Spinal cord (tissue), 10 donors: ENCODE data around the gene ZNF598. TPM values are rescaled to one million over a fixed set of nuclear protein-coding genes. Genes with fewer than 3 reads are reported as not detected.
A peak's percentile ranks its signal among the peaks of the same experiment; 100 is the strongest.

Experiments
- DNase-seq, 6 donors: peaks; one replicate each; pipeline versions ENCODE4 v3.0.0 to v3.0.0-alpha.2; 2013 to 2015; ENCODE audit warnings: low spot score in 6 of 6, low read depth in 4 of 6
- H3K27ac ChIP-seq: one replicate; pipeline ENCODE4 v1.5.1; 2013; ENCODE audit warnings: low read depth, low read length, control low read depth
- H3K27me3 ChIP-seq: one replicate; pipeline ENCODE4 v1.6.1; 2013; ENCODE audit warnings: low read length; ENCODE audit not compliant: control insufficient read depth, insufficient read depth
- H3K36me3 ChIP-seq: one replicate; pipeline ENCODE4 v1.6.1; 2013; ENCODE audit warnings: low read length; ENCODE audit not compliant: control insufficient read depth, insufficient read depth
- H3K4me1 ChIP-seq: one replicate; pipeline ENCODE4 v1.6.1; 2013; ENCODE audit warnings: low read length; ENCODE audit not compliant: control insufficient read depth, insufficient read depth
- H3K4me3 ChIP-seq: one replicate; pipeline ENCODE4 v1.5.1; 2013; ENCODE audit warnings: low read depth, low read length, control low read depth
- H3K9me3 ChIP-seq: one replicate; pipeline ENCODE4 v1.6.1; 2013; ENCODE audit warnings: low read length; ENCODE audit not compliant: control insufficient read depth, insufficient read depth
- WGBS: methylation state at CpG from one replicate; pipeline ENCODE4 v1.1.5; 2013; ENCODE audit warnings: missing lambda C conversion rate; ENCODE audit not compliant: insufficient coverage; 5-methylcytosine and 5-hydroxymethylcytosine counted together
- polyA plus RNA-seq, 2 donors: library from polyadenylated mRNA; unstranded; fragments of 120-200 nt; gene quantifications; one replicate each; pipeline ENCODE4 v1.2.1, GENCODE V29; 2013; ENCODE audit not compliant: insufficient read length in 2 of 2
- total RNA-seq, 2 donors: library from RNA; depleted of rRNA in 1 of 2; stranded (reverse); fragments of 120-200 nt in 1 of 2; fragments of >200 nt in 1 of 2; gene quantifications; one replicate each; pipeline versions ENCODE4 v1.2.3 to v1.2.4, GENCODE V29; 2013 to 2014
- donor health status: healthy.

ZNF598 gene
- total and polyA plus RNA-seq, 4 donors = 5.4 to 31.7 (median 18.5) TPM

DNA sequence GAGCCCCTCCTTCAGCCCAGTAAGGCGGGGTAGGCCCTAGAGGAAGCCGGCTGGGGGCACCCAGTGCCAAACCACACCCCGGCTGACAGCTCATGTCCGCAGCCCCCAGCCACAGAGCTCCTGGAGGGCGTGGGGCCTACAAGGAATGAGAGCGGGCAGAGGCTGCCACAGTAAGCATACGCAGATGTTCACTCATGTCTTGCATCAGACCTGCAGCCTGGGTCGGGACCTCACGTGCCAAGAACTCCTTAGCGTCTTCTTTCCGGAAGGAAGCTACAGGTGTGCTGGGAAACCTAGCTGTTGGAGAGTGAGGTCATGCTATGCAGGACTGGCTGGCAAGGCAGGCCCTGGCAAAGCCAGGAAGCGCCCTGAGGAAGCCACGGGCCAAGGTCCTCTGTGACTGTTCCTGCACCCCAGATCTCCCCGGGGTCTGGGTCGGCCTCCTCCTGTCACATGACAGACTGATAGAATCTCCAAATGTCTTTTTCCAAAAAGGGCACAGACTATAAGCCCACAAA is 1.6 kb downstream of the ZNF598 start:
- peaks cover 55% of the 10 kb centered on the region for H3K36me3 ChIP-seq
- H3K27ac ChIP-seq = no peak overlapping the region
- H3K4me3 ChIP-seq = peak overlapping the region; percentile 54
- no peaks in the 10 kb centered on the region for H3K27me3 ChIP-seq
- no peak for DNase-seq
- H3K9me3 ChIP-seq = no peaks in the 10 kb centered on the region
- 85% methylated on average over 15 of the region's 15 CpGs for WGBS
- peaks cover 65% of the 10 kb centered on the region for H3K4me1 ChIP-seq

DNA sequence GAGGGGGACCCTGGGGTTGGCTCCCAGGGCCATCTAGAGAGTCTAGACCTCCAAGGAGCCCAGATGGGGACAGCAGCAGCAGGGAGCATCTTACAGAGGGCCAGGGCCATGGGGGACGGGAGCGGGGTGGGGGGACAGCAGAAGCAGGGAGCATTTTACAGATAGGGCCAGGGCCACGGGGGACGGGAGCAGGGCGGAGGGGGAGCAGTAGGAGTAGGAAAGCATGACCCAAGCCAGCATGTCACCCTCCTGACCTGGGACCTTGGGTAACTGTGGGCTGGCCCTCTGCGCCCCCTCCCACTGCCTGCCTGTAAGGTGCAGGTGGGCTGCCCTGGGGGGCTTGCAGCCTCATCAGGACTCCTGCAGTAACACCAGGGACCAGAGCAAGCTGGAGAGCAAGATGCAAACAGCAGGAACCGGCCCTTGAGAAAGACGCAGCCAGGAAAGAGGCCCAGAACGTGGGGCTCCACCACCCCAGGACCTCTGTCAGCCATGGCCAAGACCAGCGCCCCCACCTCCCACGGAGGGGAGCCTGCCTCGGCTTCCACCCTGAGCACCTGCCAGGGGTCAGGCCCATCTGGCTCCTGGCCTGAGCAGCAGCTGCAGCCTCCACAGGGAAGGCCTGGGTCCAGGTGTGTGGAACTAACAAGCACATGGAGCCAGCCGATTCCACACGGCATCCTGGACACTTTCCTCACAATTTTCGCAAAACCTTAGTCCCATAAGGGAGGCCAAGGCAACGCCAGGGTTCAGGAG is 2.4 kb downstream of the ZNF598 start:
- Histone ChIP-seq H3K9me3 (no peaks in the 10 kb centered on the region), H3K4me1 (peaks cover 65% of the 10 kb centered on the region), H3K27me3 (no peaks in the 10 kb centered on the region), H3K4me3 (no peak overlapping the region), H3K36me3 (peaks cover 63% of the 10 kb centered on the region), H3K27ac (no peak overlapping the region)
- no peak for DNase-seq
- 88% methylated on average over 16 of the region's 16 CpGs for WGBS

DNA sequence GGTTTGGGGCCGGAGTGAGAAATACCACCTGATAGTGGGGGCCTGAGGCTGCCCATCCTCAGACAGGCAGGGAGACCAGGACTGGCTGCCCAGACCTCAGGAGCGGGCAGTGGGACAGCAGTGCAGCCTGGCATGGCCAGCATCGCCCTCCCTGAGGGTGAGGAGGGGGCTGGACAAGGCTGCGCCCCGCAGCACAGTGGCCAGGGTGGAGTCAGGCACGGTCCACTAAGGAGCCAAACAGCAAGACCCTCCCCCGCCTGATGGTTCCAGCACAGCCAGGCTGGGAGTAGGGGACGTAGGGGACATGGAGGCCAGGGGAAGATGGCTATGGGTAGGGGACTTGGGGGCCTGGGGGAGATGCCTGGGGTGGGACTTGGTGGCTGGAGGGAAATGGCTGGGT is 3.3 kb downstream of the ZNF598 start:
- WGBS = 88% methylated on average over 8 of the region's 8 CpGs

DNA sequence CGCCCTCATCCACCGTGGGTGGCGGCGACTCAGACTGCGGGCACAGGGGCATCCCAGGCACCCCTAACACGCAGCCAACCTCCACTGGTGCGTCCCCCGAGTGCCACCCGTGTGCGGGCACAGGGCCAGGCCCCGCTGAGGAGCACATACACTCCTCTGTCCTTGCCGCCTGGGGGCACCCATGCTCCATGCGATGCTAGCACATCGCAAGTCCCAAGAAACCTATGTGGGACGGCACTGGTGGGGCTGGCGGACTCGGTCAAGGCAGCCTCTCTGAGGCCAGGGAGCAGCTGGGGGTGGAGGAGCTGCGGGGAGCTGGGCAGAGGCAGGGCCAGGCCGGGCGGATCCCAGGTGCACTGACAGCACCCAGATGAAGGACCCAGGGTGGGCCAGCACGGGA is 4.0 kb downstream of the ZNF598 start:
- WGBS = 77% methylated on average over 21 of the region's 21 CpGs
- no peak overlapping the region for H3K4me3 ChIP-seq
- peaks cover 64% of the 10 kb centered on the region for H3K4me1 ChIP-seq
- H3K36me3 ChIP-seq = peaks cover 79% of the 10 kb centered on the region
- H3K27ac ChIP-seq = no peak overlapping the region
- DNase-seq = no peak
- no peaks in the 10 kb centered on the region for H3K27me3 ChIP-seq
- H3K9me3 ChIP-seq = no peaks in the 10 kb centered on the region

More for the DNA sequence above, 3.3 kb downstream of the ZNF598 start:
- DNase-seq = no peak
- Histone ChIP-seq H3K4me3 (no peak overlapping the region), H3K9me3 (no peaks in the 10 kb centered on the region), H3K27me3 (no peaks in the 10 kb centered on the region), H3K4me1 (peaks cover 65% of the 10 kb centered on the region), H3K36me3 (peaks cover 72% of the 10 kb centered on the region), H3K27ac (no peak overlapping the region)

DNA sequence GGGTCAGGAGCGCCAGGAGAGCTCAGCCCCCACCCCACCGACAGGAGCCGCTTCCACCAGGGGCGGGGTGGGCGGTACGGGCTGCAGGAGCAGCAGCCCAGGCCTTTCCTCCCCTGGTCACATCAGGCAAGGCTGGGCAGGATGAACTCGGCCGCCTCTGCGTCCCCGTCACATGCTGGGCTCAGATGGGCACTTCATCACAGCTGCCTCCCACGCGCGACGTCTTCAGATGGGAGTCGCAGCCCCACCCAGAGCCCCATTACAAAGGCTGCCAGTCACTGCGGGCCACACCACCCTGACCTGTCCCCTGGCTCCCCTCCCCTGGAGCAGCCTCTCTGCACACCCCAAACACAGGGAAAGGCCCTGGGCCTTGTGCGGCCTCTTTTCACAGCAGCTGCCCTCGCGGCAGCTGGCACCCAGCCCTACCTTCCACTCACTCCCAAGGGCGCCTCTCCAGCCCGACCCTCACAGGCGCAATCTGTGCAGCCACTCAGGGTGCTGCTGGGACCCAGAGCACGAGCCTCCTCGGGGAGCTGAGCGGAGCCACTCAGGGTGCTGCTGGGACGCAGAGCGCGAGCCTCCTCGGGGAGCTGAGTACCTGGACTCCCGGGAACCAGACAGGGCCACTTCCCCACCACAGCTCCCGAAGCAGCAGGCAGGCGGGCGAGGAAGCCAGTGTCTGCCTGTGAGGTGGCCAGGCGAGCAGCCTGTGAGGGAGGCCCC is 4.7 kb downstream of the ZNF598 start:
- Histone ChIP-seq H3K9me3 (no peaks in the 10 kb centered on the region), H3K36me3 (peaks cover 86% of the 10 kb centered on the region), H3K27me3 (no peaks in the 10 kb centered on the region), H3K4me3 (no peak overlapping the region), H3K4me1 (peaks cover 57% of the 10 kb centered on the region), H3K27ac (no peak overlapping the region)
- WGBS = 67% methylated on average over 32 of the region's 34 CpGs
- no peak for DNase-seq

DNA sequence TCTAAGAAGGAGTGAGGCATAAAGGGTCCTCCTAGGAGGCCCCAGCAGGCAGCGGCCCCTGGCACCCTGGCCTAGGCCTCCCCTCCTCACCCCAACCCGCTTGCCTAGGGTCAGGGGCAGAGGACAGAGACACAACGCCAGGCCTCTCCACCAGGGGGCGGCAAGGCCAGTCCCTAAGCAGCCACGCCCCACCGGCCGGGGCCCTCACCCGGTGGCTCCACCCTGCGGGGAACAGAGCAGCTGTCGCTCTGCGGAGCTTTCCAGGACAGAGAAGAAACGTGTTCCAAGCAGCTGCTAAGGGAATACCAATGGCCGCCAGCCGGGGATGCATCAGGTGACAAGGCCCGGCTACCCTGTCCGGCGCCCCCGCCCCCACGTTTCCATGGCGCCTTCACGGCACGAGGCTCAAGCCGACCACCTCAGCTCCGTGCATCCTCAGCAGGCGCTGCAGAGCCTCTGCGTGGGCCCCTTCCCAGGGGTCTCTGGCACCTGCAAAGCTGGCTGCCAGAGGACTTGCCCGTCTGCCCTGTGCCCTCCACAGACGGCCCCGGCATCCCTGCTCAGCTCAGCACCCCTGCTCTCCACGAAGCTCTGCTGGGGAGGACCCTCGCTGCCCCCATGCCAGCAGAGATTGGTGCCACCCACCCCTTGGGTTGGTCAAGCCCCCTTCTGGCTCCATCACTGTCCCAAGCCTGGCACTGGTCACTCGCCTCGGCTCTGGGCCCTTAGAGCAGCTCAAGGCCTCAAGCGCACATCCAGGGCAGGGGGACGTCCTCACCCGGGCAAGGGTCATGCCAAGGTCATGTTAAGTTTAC is 5.6 kb downstream of the ZNF598 start:
- no peaks in the 10 kb centered on the region for H3K9me3 ChIP-seq
- DNase-seq = peak in 2 of 6 donors; percentile 74 to 82
- H3K36me3 ChIP-seq = peaks cover 95% of the 10 kb centered on the region
- 23% methylated on average over 36 of the region's 36 CpGs for WGBS
- peaks cover 57% of the 10 kb centered on the region for H3K4me1 ChIP-seq
- H3K27me3 ChIP-seq = no peaks in the 10 kb centered on the region
- H3K4me3 ChIP-seq = no peak overlapping the region
- H3K27ac ChIP-seq = no peak overlapping the region

DNA sequence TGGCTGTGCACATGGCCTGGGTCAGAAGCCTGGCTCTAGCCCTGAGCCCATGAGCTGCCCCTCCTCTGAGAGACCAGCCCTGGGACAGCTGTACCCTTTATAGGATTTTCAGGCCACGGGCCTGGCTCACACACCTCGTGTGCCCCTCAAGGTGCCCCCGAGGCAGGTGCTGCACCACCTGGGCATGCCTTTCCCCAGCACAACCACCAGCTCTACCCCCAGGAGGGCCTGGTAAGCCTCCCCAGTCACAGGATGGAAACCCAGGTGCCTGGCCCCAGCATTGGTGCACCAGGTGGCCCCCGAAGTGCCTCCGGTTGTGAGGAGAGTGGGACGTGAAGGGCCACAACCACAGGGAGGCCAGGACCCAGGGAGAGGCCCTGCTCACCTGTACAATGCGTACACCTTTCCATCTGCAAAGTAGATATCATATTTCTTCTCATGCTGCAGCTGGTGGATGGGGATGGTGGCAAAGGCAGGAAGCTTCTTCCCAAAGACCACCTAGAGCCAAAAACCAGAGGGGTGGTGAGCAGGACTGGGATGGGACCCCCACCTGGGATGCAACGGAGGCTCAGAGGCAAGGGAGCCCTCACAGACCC is 6.3 kb downstream of the ZNF598 start:
- Histone ChIP-seq H3K4me3 (no peak overlapping the region), H3K4me1 (peaks cover 50% of the 10 kb centered on the region), H3K27me3 (no peaks in the 10 kb centered on the region), H3K9me3 (no peaks in the 10 kb centered on the region), H3K27ac (no peak overlapping the region), H3K36me3 (peaks cover 100% of the 10 kb centered on the region)
- no peak for DNase-seq
- 91% methylated on average over 6 of the region's 8 CpGs for WGBS

DNA sequence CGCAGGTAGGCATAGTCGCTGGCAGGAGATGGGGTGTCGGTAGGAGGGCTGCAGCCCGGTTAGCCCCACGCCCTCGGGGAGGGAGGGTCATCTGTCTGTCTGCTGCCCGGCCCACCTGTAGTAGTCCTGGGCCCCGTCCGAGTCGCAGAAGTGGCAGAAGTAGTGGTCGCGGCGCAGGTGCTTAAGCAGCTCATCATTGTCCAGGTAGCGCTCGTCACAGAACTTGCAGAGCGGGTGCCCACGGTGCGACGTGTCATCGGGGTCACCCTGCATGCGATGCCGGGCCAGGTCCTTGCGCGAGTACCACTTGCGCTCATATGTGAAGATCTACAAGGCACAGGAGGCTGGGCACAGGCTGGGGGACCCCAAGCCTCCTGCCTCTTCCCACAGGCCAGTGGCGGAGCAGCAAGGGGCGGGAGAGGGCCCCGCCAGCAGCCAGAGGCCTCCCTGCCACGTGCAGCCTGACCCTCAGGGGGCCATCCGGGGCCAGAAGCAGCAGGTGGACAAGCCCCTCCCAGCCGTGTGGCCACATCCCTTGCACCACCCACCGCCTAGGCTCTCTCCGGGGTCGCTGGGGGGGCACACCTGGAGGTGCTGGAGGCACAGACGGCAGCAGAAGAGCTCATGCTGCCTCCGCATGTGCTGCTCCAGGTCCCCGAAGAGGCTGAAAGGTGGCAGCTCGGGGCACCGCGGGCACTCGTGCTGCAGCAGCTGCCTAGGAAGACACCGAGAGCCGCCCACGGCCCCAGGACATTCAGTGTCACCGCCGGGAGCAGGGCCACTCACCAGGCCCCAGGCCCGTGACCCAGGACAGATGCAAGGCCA is 7.0 kb downstream of the ZNF598 start:
- Histone ChIP-seq H3K9me3 (no peaks in the 10 kb centered on the region), H3K36me3 (peaks cover 100% of the 10 kb centered on the region), H3K4me3 (no peak overlapping the region), H3K27ac (no peak overlapping the region), H3K27me3 (no peaks in the 10 kb centered on the region), H3K4me1 (peaks cover 46% of the 10 kb centered on the region)
- DNase-seq = no peak
- 90% methylated on average over 47 of the region's 47 CpGs for WGBS
